Natural killer cell (primary cell): ENCODE data around the gene YAP1. TPM values are rescaled to one million over a fixed set of nuclear protein-coding genes. Genes with fewer than 3 reads are reported as not detected.

ENCODE experiments used
- ATAC-seq, 3 donors: fragments of 150-1000 bp in 2 of 3; fragments of 200-7000 bp in 1 of 3; cut with Tn5 transposase; 1 replicate in 1 of 3; 2 replicates in 2 of 3; pipeline ENCODE4 v1.10.0; 2021; ENCODE audit warnings: mild to moderate bottlenecking in 2 of 3, moderate library complexity in 2 of 3
- DNase-seq, 2 donors: peaks; one replicate each; pipeline versions ENCODE4 v3.0.0 to v3.0.0-alpha.2; 2013 to 2021; ENCODE audit warnings: mixed read lengths in 1 of 2
- H3K27ac ChIP-seq: one replicate; pipeline ENCODE4 v1.5.1; 2013; ENCODE audit warnings: mild to moderate bottlenecking, low read length
- H3K27me3 ChIP-seq: one replicate; pipeline ENCODE4 v1.6.1; 2013; ENCODE audit warnings: low read length; ENCODE audit not compliant: control insufficient read depth, insufficient read depth
- H3K36me3 ChIP-seq: one replicate; pipeline ENCODE4 v1.6.1; 2013; ENCODE audit warnings: low read length; ENCODE audit not compliant: control insufficient read depth, insufficient read depth
- H3K4me1 ChIP-seq: one replicate; pipeline ENCODE4 v1.6.1; 2013; ENCODE audit warnings: low read length; ENCODE audit not compliant: control insufficient read depth, insufficient read depth
- H3K4me3 ChIP-seq: one replicate; pipeline ENCODE4 v1.5.1; 2013; ENCODE audit warnings: low read length
- H3K9me3 ChIP-seq: one replicate; pipeline ENCODE4 v1.6.1; 2013; ENCODE audit warnings: low read length; ENCODE audit not compliant: control insufficient read depth, insufficient read depth
- H3K27ac Mint-ChIP-seq, 2 donors: one replicate each; pipeline ENCODE4 v1.8.0; 2022; ENCODE audit warnings: mild to moderate bottlenecking in 2 of 2, mixed read lengths in 2 of 2, moderate library complexity in 1 of 2
- H3K27me3 Mint-ChIP-seq, 2 donors: one replicate each; pipeline ENCODE4 v1.8.0; 2022; ENCODE audit warnings: low read depth in 2 of 2, mixed read lengths in 2 of 2
- H3K36me3 Mint-ChIP-seq: one replicate; pipeline ENCODE4 v1.8.0; 2022; ENCODE audit warnings: mixed read lengths
- H3K4me1 Mint-ChIP-seq, 2 donors: one replicate each; pipeline ENCODE4 v1.8.0; 2022; ENCODE audit warnings: mixed read lengths in 2 of 2
- H3K4me3 Mint-ChIP-seq: one replicate; pipeline ENCODE4 v1.8.0; 2022; ENCODE audit warnings: mild to moderate bottlenecking, moderate library complexity, mixed read lengths
- H3K9me3 Mint-ChIP-seq, 2 donors: one replicate each; pipeline ENCODE4 v1.8.0; 2022; ENCODE audit warnings: mixed read lengths in 2 of 2
- CTCF ChIP-seq: fragments of 200-600 bp; IDR thresholded peaks from one replicate; pipeline ENCODE4 v1.8.0; 2022; ENCODE audit warnings: antibody characterized with exemption
- WGBS: methylation state at CpG from one replicate; pipeline ENCODE4 v1.1.7; 2013; ENCODE audit warnings: missing lambda C conversion rate; ENCODE audit not compliant: insufficient coverage; 5-methylcytosine and 5-hydroxymethylcytosine counted together
- intact Hi-C: fragments of 100-400 bp; cut with micrococcal nuclease; formaldehyde crosslinking; loops from one replicate; pipeline ENCODE4 v1.14.2; 2022
- total RNA-seq, 4 donors: library from RNA; stranded (reverse); fragments of 120-200 nt in 1 of 4; gene quantifications; one replicate each; pipeline versions ENCODE4 v1.2.3 to v1.2.4, GENCODE V29; 2013 to 2022

The YAP1 gene
- total RNA-seq, 3 donors from 2014 or later (not counting 1 experiment from before 2014, with no cell fraction given), result not detected

- intact Hi-C loops, result no loop called here
- Mint-ChIP-seq H3K4me3 (no peak overlapping the region), H3K27me3 (peaks cover 24 to 38% of the 10 kb centered on the region in 2 donors), H3K27ac (no peak overlapping the region), H3K4me1 (peaks cover 0 to 5% of the 10 kb centered on the region in 2 donors), H3K9me3 (peaks cover 0 to 3% of the 10 kb centered on the region in 2 donors), H3K36me3 (no peaks in the 10 kb centered on the region)
- ATAC-seq, result no peak
- H3K4me3 ChIP-seq, result no peak overlapping the region
- H3K27me3 ChIP-seq, result peaks cover 28% of the 10 kb centered on the region
- H3K4me1 ChIP-seq, result peaks cover 2% of the 10 kb centered on the region
- no peaks in the 10 kb centered on the region for H3K9me3 ChIP-seq
- no peak overlapping the region for H3K27ac ChIP-seq
- 79% methylated on average over 1 of the region's 2 CpGs for WGBS
- no peak for DNase-seq
- no peaks in the 10 kb centered on the region for H3K36me3 ChIP-seq
- TF ChIP-seq CTCF, result no peak
Observed at GRCh38 chr11:102116453-102117205, 6.4 kb downstream of the YAP1 start.

- ATAC-seq (no peak), DNase-seq (no peak)
- H3K27ac Mint-ChIP-seq, result no peak overlapping the region
- no peak for TF ChIP-seq CTCF
- H3K36me3 Mint-ChIP-seq, result no peaks in the 10 kb centered on the region
- Histone ChIP-seq H3K4me3 (no peak overlapping the region), H3K36me3 (no peaks in the 10 kb centered on the region), H3K9me3 (no peaks in the 10 kb centered on the region), H3K4me1 (no peaks in the 10 kb centered on the region), H3K27ac (no peak overlapping the region), H3K27me3 (peaks cover 20% of the 10 kb centered on the region)
- no peaks in the 10 kb centered on the region for H3K4me1 Mint-ChIP-seq
- intact Hi-C loops, result no loop called here
- H3K9me3 Mint-ChIP-seq, result peaks cover 0 to 3% of the 10 kb centered on the region in 2 donors
- H3K27me3 Mint-ChIP-seq, result peaks cover 20 to 38% of the 10 kb centered on the region in 2 donors
- WGBS, result 32% methylated on average over 2 of the region's 4 CpGs
- no peak overlapping the region for H3K4me3 Mint-ChIP-seq
Observed at GRCh38 chr11:102117472-102118113, 7.3 kb downstream of the YAP1 start.

GRCh38 chr11:102118937-102119336, 8.7 kb downstream of the YAP1 start:
- no peaks in the 10 kb centered on the region for H3K36me3 Mint-ChIP-seq
- no peak overlapping the region for H3K4me3 Mint-ChIP-seq
- no peak overlapping the region for H3K27ac Mint-ChIP-seq
- ATAC-seq, result no peak
- peaks cover 13% of the 10 kb centered on the region for H3K27me3 ChIP-seq
- H3K4me3 ChIP-seq, result no peak overlapping the region
- no peaks in the 10 kb centered on the region for H3K4me1 Mint-ChIP-seq
- no peak for TF ChIP-seq CTCF
- DNase-seq, result no peak
- peaks cover 0 to 3% of the 10 kb centered on the region in 2 donors for H3K9me3 Mint-ChIP-seq
- H3K4me1 ChIP-seq, result no peaks in the 10 kb centered on the region
- 37% methylated on average over 3 of the region's 3 CpGs for WGBS
- H3K27me3 Mint-ChIP-seq, result peaks cover 20 to 44% of the 10 kb centered on the region in 2 donors
- intact Hi-C loops, result no loop called here
- H3K9me3 ChIP-seq, result no peaks in the 10 kb centered on the region
- H3K36me3 ChIP-seq, result no peaks in the 10 kb centered on the region
- H3K27ac ChIP-seq, result no peak overlapping the region
